ENCODE measurements around the gene PIMREG. TPM values are rescaled to one million over a fixed set of nuclear protein-coding genes. Genes with fewer than 3 reads are reported as not detected.

PIMREG gene
- polyA plus RNA-seq, 1 donor from 2014 or later = 6.0 TPM

- H3K36me3 ChIP-seq (ENCODE audit: insufficient read depth, low read length) = no peaks in the 10 kb centered on the region
- H3K9me3 ChIP-seq (ENCODE audit: low read length) = no peaks in the 10 kb centered on the region
- no peak overlapping the region for H3K4me3 ChIP-seq (ENCODE audit: low read length)
- no peak overlapping the region for H3K27ac ChIP-seq (ENCODE audit: low read length)
- H2AFZ ChIP-seq (ENCODE audit: low read depth, low read length) = no peak overlapping the region
- H3K4me2 ChIP-seq (ENCODE audit: low read length) = no peak overlapping the region
- H3F3A ChIP-seq (ENCODE audit: insufficient read depth, low read length, poor library complexity, severe bottlenecking) = no peaks in the 10 kb centered on the region
- H3K9ac ChIP-seq (ENCODE audit: low read length) = no peak overlapping the region
- H3K27me3 ChIP-seq (ENCODE audit: insufficient read depth, low read depth, low read length) = no peaks in the 10 kb centered on the region
- TF ChIP-seq CTCF (IDR thresholded peaks at IDR 0.05; ENCODE audit: poor library complexity, severe bottlenecking) = no peak
- TF ChIP-seq RAD21 (conservative IDR thresholded peaks at IDR 0.05) = no peak
- TF ChIP-seq MXI1 (conservative IDR thresholded peaks at IDR 0.05; ENCODE audit: poor library complexity, severe bottlenecking) = no peak
- no peaks in the 10 kb centered on the region for H3K79me2 ChIP-seq (replicated peaks; ENCODE audit: insufficient read depth, low read length)
- H4K20me1 ChIP-seq (ENCODE audit: insufficient read depth) = no peaks in the 10 kb centered on the region
- no peaks in the 10 kb centered on the region for H3K9me2 ChIP-seq (ENCODE audit: insufficient read depth, low read length)
Observed at GRCh38 chr17:6477831-6478383, 33.7 kb downstream of the PIMREG start.

- Histone ChIP-seq H3K79me2 (replicated peaks; ENCODE audit: insufficient read depth, low read length) (no peaks in the 10 kb centered on the region), H3K27me3 (ENCODE audit: insufficient read depth, low read depth, low read length) (no peaks in the 10 kb centered on the region), H3F3A (ENCODE audit: insufficient read depth, low read length, poor library complexity, severe bottlenecking) (no peaks in the 10 kb centered on the region), H3K9me2 (ENCODE audit: insufficient read depth, low read length) (no peaks in the 10 kb centered on the region), H2AFZ (ENCODE audit: low read depth, low read length) (no peak overlapping the region), H3K27ac (ENCODE audit: low read length) (no peak overlapping the region), H4K20me1 (ENCODE audit: insufficient read depth) (no peaks in the 10 kb centered on the region), H3K4me2 (ENCODE audit: low read length) (no peak overlapping the region), H3K36me3 (ENCODE audit: insufficient read depth, low read length) (no peaks in the 10 kb centered on the region), H3K9ac (ENCODE audit: low read length) (no peak overlapping the region), H3K9me3 (ENCODE audit: low read length) (no peaks in the 10 kb centered on the region), H3K4me3 (ENCODE audit: low read length) (no peak overlapping the region)
- TF ChIP-seq SMC3 (conservative IDR thresholded peaks at IDR 0.05; ENCODE audit: poor library complexity) = no peak
- TF ChIP-seq TAF1 (IDR thresholded peaks at IDR 0.05; ENCODE audit: low read depth) = no peak
- TF ChIP-seq CTCF (IDR thresholded peaks at IDR 0.05; ENCODE audit: poor library complexity, severe bottlenecking) = no peak
- TF ChIP-seq MXI1 (conservative IDR thresholded peaks at IDR 0.05; ENCODE audit: poor library complexity, severe bottlenecking) = no peak
- no peak for TF ChIP-seq POLR2AphosphoS5 (IDR thresholded peaks at IDR 0.05)
- TF ChIP-seq EZH2 (IDR thresholded peaks at IDR 0.05; ENCODE audit: borderline replicate concordance, insufficient read depth, low read length, poor library complexity, severe bottlenecking) = no peak
- TF ChIP-seq REST (IDR thresholded peaks at IDR 0.05; ENCODE audit: borderline replicate concordance) = no peak
- TF ChIP-seq EP300 (conservative IDR thresholded peaks at IDR 0.05; ENCODE audit: poor library complexity, severe bottlenecking) = no peak
- no peak for TF ChIP-seq RAD21 (conservative IDR thresholded peaks at IDR 0.05)
Observed at GRCh38 chr17:6478486-6478885, 34.2 kb downstream of the PIMREG start.

Measured in neural cell (in vitro differentiated cells).